Frontal cortex (tissue), 4 donors: ENCODE data around the gene LRIT1. TPM values are rescaled to one million over a fixed set of nuclear protein-coding genes. Genes with fewer than 3 reads are reported as not detected.
A peak's percentile ranks its signal among the peaks of the same experiment; 100 is the strongest.

Source experiments
- DNase-seq, 2 donors: peaks; one replicate each; pipeline ENCODE4 v3.0.0; 2012; ENCODE audit warnings: low spot score in 2 of 2
- FAIRE-seq: peaks from 2 replicates; lab custom pipeline; 2012; peaks lifted over from hg19 to GRCh38; lab: Jason Lieb, UNC
- total RNA-seq: library from RNA; depleted of rRNA; stranded (reverse); fragments of >200 nt; gene quantifications from one replicate; pipeline ENCODE4 v1.2.3, GENCODE V29; 2014
- donor health status: control.
- donor health status: control.
- donor health status: control.

The LRIT1 gene
- total RNA-seq, 1 donor from 2014 or later, result not detected

- no peak for FAIRE-seq
Observed at GRCh38 chr10:84196083-84196482, 45.3 kb downstream of the LRIT1 start.

GRCh38 chr10:84195044-84195830 lies 46.1 kb downstream of the LRIT1 start:
- no peak for FAIRE-seq
- no peak for DNase-seq

More at GRCh38 chr10:84196083-84196482, 45.3 kb downstream of the LRIT1 start:
- DNase-seq, result no peak

- DNase-seq (peak; percentile 55 to 79), FAIRE-seq (no peak)
Observed at GRCh38 chr10:84194424-84195043, 46.8 kb downstream of the LRIT1 start, which contains the start of gene CDHR1. TSS of gene CDHR1 (plus strand) at chr10:84194537. CDS start at chr10:84194761, 224 bp downstream.

GRCh38 chr10:84193846-84194423 lies 47.4 kb downstream of the LRIT1 start:
- FAIRE-seq (no peak), DNase-seq (no peak)

- DNase-seq (no peak), FAIRE-seq (no peak)
Observed at GRCh38 chr10:84193327-84193726, 48.0 kb downstream of the LRIT1 start.

GRCh38 chr10:84191106-84191505 lies 50.2 kb downstream of the LRIT1 start:
- FAIRE-seq, result no peak

GRCh38 chr10:84190621-84191020 lies 50.7 kb downstream of the LRIT1 start:
- FAIRE-seq (no peak), DNase-seq (no peak)

More at GRCh38 chr10:84191106-84191505, 50.2 kb downstream of the LRIT1 start:
- DNase-seq, result no peak

GRCh38 chr10:84188815-84189214 lies 52.5 kb downstream of the LRIT1 start:
- FAIRE-seq, result no peak
- no peak for DNase-seq

- no peak for FAIRE-seq
Observed at GRCh38 chr10:84185526-84186175, 55.7 kb downstream of the LRIT1 start.

GRCh38 chr10:84184517-84184916 lies 56.8 kb downstream of the LRIT1 start:
- DNase-seq (peak in 1 of 2 donors; percentile 1), FAIRE-seq (no peak)

More at GRCh38 chr10:84185526-84186175, 55.7 kb downstream of the LRIT1 start:
- DNase-seq, result no peak

GRCh38 chr10:84181631-84182030 lies 59.7 kb downstream of the LRIT1 start:
- FAIRE-seq (no peak), DNase-seq (no peak)

Other genes with a start within 250 kb of the LRIT1 start
- gene GHITM, start 102.0 kb downstream of the LRIT1 start, total RNA-seq, result 165 TPM
- not detected for gene GPR15LG, start 67.7 kb downstream of the LRIT1 start, total RNA-seq
- gene CDHR1, start 47.0 kb downstream of the LRIT1 start, total RNA-seq, result 1.6 TPM
- not detected for gene LRIT2, start 16.0 kb downstream of the LRIT1 start, total RNA-seq
- not detected for gene RGR, start 3.5 kb upstream of the LRIT1 start, total RNA-seq
- gene CCSER2, start 87.0 kb upstream of the LRIT1 start, total RNA-seq, result 90.1 TPM